ENCODE results near the gene ERC1. TPM values are rescaled to one million over a fixed set of nuclear protein-coding genes. Genes with fewer than 3 reads are reported as not detected.

ERC1 gene
- total RNA-seq, 2 experiments from 2014 or later = 40.1 to 49.6 TPM

GRCh38 chr12:1324099-1324498 lies 333.1 kb downstream of the ERC1 start:
- H3K9me3 Mint-ChIP-seq = no peaks in the 10 kb centered on the region
- DNase-seq (no peak), ATAC-seq (ENCODE audit: poor library complexity) (no peak)
- no peak overlapping the region for H3K4me3 Mint-ChIP-seq
- no peak overlapping the region for H3K27ac ChIP-seq (ENCODE audit: low read depth in 1 of 2, low read length in 2 of 2)
- no peak overlapping the region for H3K27ac Mint-ChIP-seq
- no peak for TF ChIP-seq CTCF (IDR thresholded peaks at IDR 0.05)
- intact Hi-C loops (cut with DNase I, micrococcal nuclease) = no loop called here
- CTCF ChIA-PET = no interaction called here
- no peaks in the 10 kb centered on the region for H3K36me3 Mint-ChIP-seq (ENCODE audit: low read depth)
- H3K27me3 ChIP-seq (ENCODE audit: control insufficient read depth in 1 of 2, insufficient read depth in 2 of 2, low read length in 2 of 2) = no peaks in the 10 kb centered on the region
- no peaks in the 10 kb centered on the region for H3K4me1 ChIP-seq (ENCODE audit: insufficient read depth, low read length)
- H3K9me3 ChIP-seq (ENCODE audit: control insufficient read depth in 1 of 2, insufficient read depth in 1 of 2, low read length in 2 of 2) = no peaks in the 10 kb centered on the region
- H3K27me3 Mint-ChIP-seq = no peaks in the 10 kb centered on the region
- no peaks in the 10 kb centered on the region for H3K4me1 Mint-ChIP-seq (ENCODE audit: low read depth)
- no peak overlapping the region for H3K4me3 ChIP-seq (ENCODE audit: low read length)
- no peaks in the 10 kb centered on the region for H3K36me3 ChIP-seq (ENCODE audit: insufficient read depth, low read length)
- POLR2A ChIA-PET = no interaction called here

- Mint-ChIP-seq H3K36me3 (ENCODE audit: low read depth) (peaks cover 5% of the 10 kb centered on the region), H3K9me3 (no peaks in the 10 kb centered on the region), H3K4me1 (ENCODE audit: low read depth) (no peaks in the 10 kb centered on the region), H3K4me3 (no peak overlapping the region), H3K27me3 (no peaks in the 10 kb centered on the region), H3K27ac (no peak overlapping the region)
- ChIA-PET CTCF (no interaction called here), POLR2A (no interaction called here)
- no peaks in the 10 kb centered on the region for H3K4me1 ChIP-seq (ENCODE audit: insufficient read depth, low read length)
- no peaks in the 10 kb centered on the region for H3K9me3 ChIP-seq (ENCODE audit: control insufficient read depth in 1 of 2, insufficient read depth in 1 of 2, low read length in 2 of 2)
- no peaks in the 10 kb centered on the region for H3K27me3 ChIP-seq (ENCODE audit: control insufficient read depth in 1 of 2, insufficient read depth in 2 of 2, low read length in 2 of 2)
- no peak overlapping the region for H3K27ac ChIP-seq (ENCODE audit: low read depth in 1 of 2, low read length in 2 of 2)
- H3K4me3 ChIP-seq (ENCODE audit: low read length) = no peak overlapping the region
- H3K36me3 ChIP-seq (ENCODE audit: insufficient read depth, low read length) = no peaks in the 10 kb centered on the region
- no peak for TF ChIP-seq CTCF (IDR thresholded peaks at IDR 0.05)
- ATAC-seq (ENCODE audit: poor library complexity) = no peak
- intact Hi-C loops (cut with DNase I, micrococcal nuclease) = no loop called here
- DNase-seq = no peak
Measured at GRCh38 chr12:1324910-1325309, 333.9 kb downstream of the ERC1 start.

- intact Hi-C loops (cut with DNase I, micrococcal nuclease) = no loop called here
- H3K4me3 ChIP-seq (ENCODE audit: low read length) = no peak overlapping the region
- ChIA-PET POLR2A (no interaction called here), CTCF (no interaction called here)
- H3K27me3 ChIP-seq (ENCODE audit: control insufficient read depth in 1 of 2, insufficient read depth in 2 of 2, low read length in 2 of 2) = no peaks in the 10 kb centered on the region
- DNase-seq (no peak), ATAC-seq (ENCODE audit: poor library complexity) (no peak)
- Mint-ChIP-seq H3K4me1 (ENCODE audit: low read depth) (no peaks in the 10 kb centered on the region), H3K36me3 (ENCODE audit: low read depth) (peaks cover 5% of the 10 kb centered on the region), H3K9me3 (no peaks in the 10 kb centered on the region), H3K27ac (no peak overlapping the region), H3K27me3 (no peaks in the 10 kb centered on the region), H3K4me3 (no peak overlapping the region)
- no peaks in the 10 kb centered on the region for H3K4me1 ChIP-seq (ENCODE audit: insufficient read depth, low read length)
- no peak overlapping the region for H3K27ac ChIP-seq (ENCODE audit: low read depth in 1 of 2, low read length in 2 of 2)
- TF ChIP-seq CTCF (IDR thresholded peaks at IDR 0.05) = no peak
- no peaks in the 10 kb centered on the region for H3K36me3 ChIP-seq (ENCODE audit: insufficient read depth, low read length)
- H3K9me3 ChIP-seq (ENCODE audit: control insufficient read depth in 1 of 2, insufficient read depth in 1 of 2, low read length in 2 of 2) = no peaks in the 10 kb centered on the region
Measured at GRCh38 chr12:1325666-1326065, 334.6 kb downstream of the ERC1 start.
